H1 (cell line): ENCODE data around the gene FMO5.
"Not testable (repeated sequence)": the region's sequence is repeated elsewhere in the genome, so short reads cannot be mapped to it uniquely, and the experiment has no call there.

ENCODE experiments used
- ASH2L ChIP-seq: fragments of 200-600, 300-600 bp; sonication (generic); IDR thresholded peaks from one replicate; pipeline ENCODE4 v1.7.1; 2017; ENCODE audit warnings: low read length
- BRCA1 ChIP-seq: IDR thresholded peaks from 2 replicates; pipeline ENCODE4 v1.6.1; 2012; ENCODE audit warnings: low read depth, low read length, improper control_type of control experiment
- CHD2 ChIP-seq: IDR thresholded peaks from 2 replicates; pipeline ENCODE4 v1.6.1; 2012; ENCODE audit warnings: low read length, improper control_type of control experiment
- CREB1 ChIP-seq: IDR thresholded peaks from 2 replicates; pipeline ENCODE4 v1.6.1; 2012; ENCODE audit warnings: inconsistent platforms
- CTCF ChIP-seq, 3 experiments: IDR thresholded peaks; 1 replicate in 2 of 3; 2 replicates in 1 of 3; pipeline versions ENCODE4 v1.5.1 to v1.6.1; 2011; ENCODE audit warnings: low read length in 3 of 3, mild to moderate bottlenecking in 3 of 3, inconsistent platforms in 2 of 3, low read depth in 1 of 3, moderate library complexity in 1 of 3; ENCODE audit not compliant: insufficient read depth in 1 of 3; ENCODE audit errors: control extremely low read depth in 1 of 3
- FOSL1 ChIP-seq: IDR thresholded peaks from 2 replicates; pipeline ENCODE4 v1.6.1; 2011; ENCODE audit warnings: mild to moderate bottlenecking, low read depth, low read length, moderate library complexity; ENCODE audit not compliant: insufficient read depth
- HDAC6 ChIP-seq: IDR thresholded peaks from one replicate; pipeline ENCODE4 v1.7.1; 2012; ENCODE audit warnings: low read depth, mild to moderate bottlenecking, inconsistent platforms, low read length, moderate library complexity
- NANOG ChIP-seq: IDR thresholded peaks from 2 replicates; pipeline ENCODE4 v1.6.1; 2011; ENCODE audit warnings: low read length, low read depth, mild to moderate bottlenecking, inconsistent platforms; ENCODE audit not compliant: insufficient read depth, poor library complexity, severe bottlenecking
- POU5F1 ChIP-seq: IDR thresholded peaks from 2 replicates; pipeline ENCODE4 v1.6.1; 2011; ENCODE audit warnings: low read depth, mild to moderate bottlenecking, low read length, moderate library complexity
- USF2 ChIP-seq: IDR thresholded peaks from 2 replicates; pipeline ENCODE4 v1.6.1; 2011; ENCODE audit warnings: low read length, improper control_type of control experiment
- ZNF274 ChIP-seq: IDR thresholded peaks from 2 replicates; pipeline ENCODE4 v1.7.0; 2012; ENCODE audit warnings: low read length, borderline replicate concordance; ENCODE audit errors: extremely low read depth

- not testable (repeated sequence) for TF ChIP-seq CTCF (IDR thresholded peaks at IDR 0.05; ENCODE audit: control extremely low read depth in 1 of 3, insufficient read depth in 1 of 3, low read depth in 1 of 3, low read length in 3 of 3); BRCA1; HDAC6; ZNF274; POU5F1; CHD2; FOSL1; ASH2L; CREB1; USF2; NANOG
Observed at GRCh38 chr1:147157116-147157515, 68.0 kb downstream of the FMO5 start.
